BJ (cell line): ENCODE measurements around the gene CACNA1E. TPM values are rescaled to one million over a fixed set of nuclear protein-coding genes. Genes with fewer than 3 reads are reported as not detected.

ENCODE experiments used
- CTCF ChIA-PET: fragments of 350-600 bp; formaldehyde crosslinking; extraction: SDS; loops from one replicate; lab custom pipeline; 2021; ENCODE audit warnings: antibody characterized with exemption, inconsistent platforms; lab: Yijun Ruan, JAX
- POLR2A ChIA-PET: fragments of 300-600 bp; sonication (Branson Sonifier 250); formaldehyde crosslinking; extraction: SDS; loops from one replicate; lab custom pipeline; 2021; ENCODE audit warnings: antibody characterized with exemption; lab: Charles Lee
- DNase-seq: peaks from one replicate; pipeline ENCODE4 v3.0.0-alpha.2; 2011; ENCODE audit warnings: low read depth
- H3K27me3 ChIP-seq: 2 replicates; pipeline ENCODE4 v1.6.0; 2011; ENCODE audit warnings: low read length; ENCODE audit not compliant: control insufficient read depth, insufficient read depth
- H3K36me3 ChIP-seq: 2 replicates; pipeline ENCODE4 v1.5.1; 2011; ENCODE audit warnings: low read length; ENCODE audit not compliant: control insufficient read depth, insufficient read depth
- H3K4me3 ChIP-seq: 2 replicates; pipeline ENCODE4 v1.5.1; 2011; ENCODE audit warnings: low read depth, mild to moderate bottlenecking, control low read depth, low read length
- CTCF ChIP-seq: IDR thresholded peaks from 2 replicates; pipeline ENCODE4 v1.5.1; 2011; ENCODE audit warnings: low read depth, mild to moderate bottlenecking, control low read depth, inconsistent platforms, low read length, moderate library complexity; ENCODE audit not compliant: insufficient read depth
- polyA plus RNA-seq: library from polyadenylated mRNA; depleted of rRNA; stranded (reverse); fragments of >200 nt; gene quantifications from 2 replicates; pipeline ENCODE4 v1.2.3, GENCODE V29; 2011

Gene CACNA1E
- polyA plus RNA-seq, 1 experiment, result not detected

GRCh38 chr1:181601186-181601950 lies 118.1 kb downstream of the CACNA1E start:
- Histone ChIP-seq H3K27me3 (no peaks in the 10 kb centered on the region), H3K4me3 (no peak overlapping the region), H3K36me3 (no peaks in the 10 kb centered on the region)
- TF ChIP-seq CTCF, result no peak
- DNase-seq, result no peak
- CTCF ChIA-PET, result no interaction called here
- POLR2A ChIA-PET, result no interaction called here

- H3K4me3 ChIP-seq, result no peak overlapping the region
- CTCF ChIA-PET, result no interaction called here
- no peaks in the 10 kb centered on the region for H3K36me3 ChIP-seq
- POLR2A ChIA-PET, result no interaction called here
- TF ChIP-seq CTCF, result no peak
- DNase-seq, result no peak
- no peaks in the 10 kb centered on the region for H3K27me3 ChIP-seq
Measured at GRCh38 chr1:181603735-181604410, 120.6 kb downstream of the CACNA1E start.

- POLR2A ChIA-PET, result no interaction called here
- Histone ChIP-seq H3K4me3 (no peak overlapping the region), H3K27me3 (no peaks in the 10 kb centered on the region), H3K36me3 (no peaks in the 10 kb centered on the region)
- DNase-seq, result no peak
- CTCF ChIA-PET, result no interaction called here
- TF ChIP-seq CTCF, result no peak
Measured at GRCh38 chr1:181604482-181605249, 121.3 kb downstream of the CACNA1E start.

GRCh38 chr1:181607524-181607923 lies 124.2 kb downstream of the CACNA1E start:
- TF ChIP-seq CTCF, result no peak
- CTCF ChIA-PET, result no interaction called here
- Histone ChIP-seq H3K4me3 (no peak overlapping the region), H3K27me3 (no peaks in the 10 kb centered on the region), H3K36me3 (no peaks in the 10 kb centered on the region)
- DNase-seq, result no peak
- POLR2A ChIA-PET, result no interaction called here

GRCh38 chr1:181608386-181608785 lies 125.1 kb downstream of the CACNA1E start:
- TF ChIP-seq CTCF, result no peak
- POLR2A ChIA-PET, result no interaction called here
- no peaks in the 10 kb centered on the region for H3K27me3 ChIP-seq
- DNase-seq, result no peak
- H3K4me3 ChIP-seq, result no peak overlapping the region
- CTCF ChIA-PET, result no interaction called here
- H3K36me3 ChIP-seq, result no peaks in the 10 kb centered on the region
